ENCODE results near the gene BCLAF1.

Gene BCLAF1

DNA sequence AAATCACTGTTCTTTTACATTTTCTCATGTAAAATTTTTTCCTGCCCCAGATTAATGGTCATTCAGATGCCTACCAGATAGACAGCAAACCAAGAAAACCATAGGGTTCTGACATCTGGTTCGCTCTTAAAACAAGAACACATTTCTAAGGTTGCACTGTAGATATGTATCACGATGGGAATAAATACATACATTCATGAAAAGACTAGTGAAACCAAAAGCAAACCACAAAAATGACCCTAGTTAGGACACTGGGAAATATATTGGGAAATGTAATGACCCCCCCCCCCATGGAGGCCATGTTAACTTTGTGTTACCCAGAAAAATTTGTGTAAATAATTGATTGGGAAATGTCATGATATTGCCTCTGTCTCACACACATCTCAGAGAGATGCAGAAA is 77.0 kb downstream of the BCLAF1 start:
- TF ChIP-seq, protein P1, sequence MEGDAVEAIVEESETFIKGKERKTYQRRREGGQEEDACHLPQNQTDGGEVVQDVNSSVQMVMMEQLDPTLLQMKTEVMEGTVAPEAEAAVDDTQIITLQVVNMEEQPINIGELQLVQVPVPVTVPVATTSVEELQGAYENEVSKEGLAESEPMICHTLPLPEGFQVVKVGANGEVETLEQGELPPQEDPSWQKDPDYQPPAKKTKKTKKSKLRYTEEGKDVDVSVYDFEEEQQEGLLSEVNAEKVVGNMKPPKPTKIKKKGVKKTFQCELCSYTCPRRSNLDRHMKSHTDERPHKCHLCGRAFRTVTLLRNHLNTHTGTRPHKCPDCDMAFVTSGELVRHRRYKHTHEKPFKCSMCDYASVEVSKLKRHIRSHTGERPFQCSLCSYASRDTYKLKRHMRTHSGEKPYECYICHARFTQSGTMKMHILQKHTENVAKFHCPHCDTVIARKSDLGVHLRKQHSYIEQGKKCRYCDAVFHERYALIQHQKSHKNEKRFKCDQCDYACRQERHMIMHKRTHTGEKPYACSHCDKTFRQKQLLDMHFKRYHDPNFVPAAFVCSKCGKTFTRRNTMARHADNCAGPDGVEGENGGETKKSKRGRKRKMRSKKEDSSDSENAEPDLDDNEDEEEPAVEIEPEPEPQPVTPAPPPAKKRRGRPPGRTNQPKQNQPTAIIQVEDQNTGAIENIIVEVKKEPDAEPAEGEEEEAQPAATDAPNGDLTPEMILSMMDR (IDR thresholded peaks at IDR 0.05; ENCODE audit: low read depth, low read length, missing control alignments): no peak
- Histone ChIP-seq H3K27me3 (replicated peaks) (no peaks in the 10 kb centered on the region), H3K36me3 (replicated peaks) (no peaks in the 10 kb centered on the region), H3K4me3 (ENCODE audit: low read depth, low read length) (no peak overlapping the region), H3K27ac (no peak overlapping the region)
- no peak for DNase-seq
- in situ Hi-C loops (cut with HindIII; ENCODE audit: low pct_ligation_motif_present, low sequenced_read_pairs): no loop called here

DNA sequence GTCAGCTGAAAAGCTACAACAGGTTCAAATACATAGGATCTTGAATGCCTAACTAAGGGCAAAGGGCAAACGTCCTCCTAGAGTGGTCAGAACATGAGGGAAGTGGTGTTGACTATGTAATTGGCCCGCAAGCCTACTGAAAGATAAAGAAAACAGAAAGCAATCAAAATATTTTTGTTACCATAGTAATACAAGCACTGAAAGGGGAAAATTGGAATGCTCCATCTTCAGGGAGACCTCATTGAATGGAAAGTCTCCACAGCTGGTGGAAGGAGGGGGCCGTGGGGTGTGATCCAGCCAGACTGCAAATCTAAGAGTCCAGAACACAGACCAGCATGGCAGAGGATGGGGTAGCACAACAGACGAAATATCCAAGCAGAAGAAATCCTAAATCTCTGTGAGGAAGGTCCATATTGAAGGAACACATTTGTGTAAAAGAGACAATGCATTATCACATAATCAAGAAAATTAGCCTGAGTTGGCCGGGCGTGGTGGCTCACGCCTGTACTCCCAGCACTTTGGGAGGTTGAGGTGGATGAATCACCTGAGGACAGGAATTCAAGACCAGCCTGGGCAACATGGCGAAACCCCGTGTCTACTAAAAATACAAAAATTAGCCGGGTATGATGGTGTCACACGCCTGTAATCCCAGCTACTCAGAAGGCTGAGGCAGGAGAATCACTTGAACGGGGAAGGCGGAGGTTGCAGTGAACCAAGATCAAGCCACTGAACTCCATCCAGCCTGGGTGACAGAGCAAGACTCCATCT is 79.1 kb downstream of the BCLAF1 start:
- no peak overlapping the region for H3K4me3 ChIP-seq (ENCODE audit: low read depth, low read length)
- H3K27me3 ChIP-seq (replicated peaks): no peaks in the 10 kb centered on the region
- no peak overlapping the region for H3K27ac ChIP-seq
- peak; percentile 2 for DNase-seq
- in situ Hi-C loops (cut with HindIII; ENCODE audit: low pct_ligation_motif_present, low sequenced_read_pairs): no loop called here
- TF ChIP-seq, protein P1 (IDR thresholded peaks at IDR 0.05; ENCODE audit: low read depth, low read length, missing control alignments): no peak
- H3K36me3 ChIP-seq (replicated peaks): no peaks in the 10 kb centered on the region

DNA sequence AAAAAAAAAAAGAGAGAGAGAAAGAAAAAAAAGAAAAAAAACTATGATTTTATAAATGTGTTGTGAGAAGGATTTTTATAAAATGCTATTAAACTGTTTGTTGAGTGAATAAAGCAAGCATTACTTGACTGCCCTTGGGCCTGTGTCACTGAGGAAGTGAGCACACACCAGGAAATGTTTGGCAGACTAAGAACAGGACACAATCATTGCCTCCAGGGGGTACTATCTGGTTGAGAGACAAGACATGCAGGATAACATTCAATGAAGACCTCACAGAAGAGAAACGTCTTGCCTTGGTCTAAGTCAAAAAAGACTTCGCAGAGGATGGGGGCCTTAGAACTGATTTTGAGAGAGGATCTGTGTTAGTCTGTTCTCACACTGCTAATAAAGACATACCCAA is 80.2 kb downstream of the BCLAF1 start:
- DNase-seq: no peak
- H3K27me3 ChIP-seq (replicated peaks): no peaks in the 10 kb centered on the region
- in situ Hi-C loops (cut with HindIII; ENCODE audit: low pct_ligation_motif_present, low sequenced_read_pairs): no loop called here
- no peak overlapping the region for H3K4me3 ChIP-seq (ENCODE audit: low read depth, low read length)
- TF ChIP-seq, protein P1 (IDR thresholded peaks at IDR 0.05; ENCODE audit: low read depth, low read length, missing control alignments): no peak
- no peak overlapping the region for H3K27ac ChIP-seq
- H3K36me3 ChIP-seq (replicated peaks): no peaks in the 10 kb centered on the region

DNA sequence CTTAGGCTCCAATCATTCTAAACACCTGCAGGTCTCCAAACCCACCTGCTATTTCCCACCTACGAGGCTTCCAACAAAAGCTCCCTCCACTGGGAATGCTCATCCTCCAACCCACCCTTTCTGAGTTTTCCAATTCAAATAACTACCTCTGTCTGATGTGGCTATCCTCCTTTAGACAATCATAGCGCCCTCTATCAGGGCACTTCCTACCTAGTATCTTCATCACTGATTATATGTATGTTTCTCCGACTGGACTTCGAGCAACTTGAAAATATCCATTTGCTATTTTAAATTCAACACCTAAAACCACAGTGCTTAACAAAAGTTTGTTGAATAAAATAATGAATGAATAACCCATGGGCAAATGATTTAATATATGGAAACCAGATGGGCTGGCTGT is 80.9 kb downstream of the BCLAF1 start:
- in situ Hi-C loops (cut with HindIII; ENCODE audit: low pct_ligation_motif_present, low sequenced_read_pairs): no loop called here
- Histone ChIP-seq H3K4me3 (ENCODE audit: low read depth, low read length) (no peak overlapping the region), H3K36me3 (replicated peaks) (no peaks in the 10 kb centered on the region), H3K27me3 (replicated peaks) (no peaks in the 10 kb centered on the region), H3K27ac (no peak overlapping the region)
- TF ChIP-seq, protein P1 (IDR thresholded peaks at IDR 0.05; ENCODE audit: low read depth, low read length, missing control alignments): no peak
- no peak for DNase-seq
